Activated CD4-positive, alpha-beta T cell treated with anti-CD3 and anti-CD28 coated beads for 36 hours (primary cell): ENCODE results near the gene RTP3. TPM values are rescaled to one million over a fixed set of nuclear protein-coding genes. Genes with fewer than 3 reads are reported as not detected.

Experiments used
- ATAC-seq: fragments of 200-7000 bp; cut with Tn5 transposase; one replicate; pipeline ENCODE4 v1.10.0; 2021; ENCODE audit warnings: mild to moderate bottlenecking, moderate library complexity
- CTCF ChIA-PET: fragments of 350-600 bp; sonication (Branson Sonifier 250); formaldehyde crosslinking; loops from one replicate; lab custom pipeline; 2021; ENCODE audit warnings: antibody characterized with exemption; lab: Charles Lee
- POLR2A ChIA-PET: fragments of 350-600 bp; sonication (Branson Sonifier 250); formaldehyde crosslinking; loops from one replicate; lab custom pipeline; 2021; ENCODE audit warnings: antibody characterized with exemption, inconsistent platforms; lab: Charles Lee
- DNase-seq: peaks from one replicate; pipeline ENCODE4 v3.0.0-alpha.2; 2020
- H3K27ac Mint-ChIP-seq: one replicate; pipeline ENCODE4 v1.8.0; 2021; ENCODE audit warnings: mixed read lengths
- H3K27me3 Mint-ChIP-seq: one replicate; pipeline ENCODE4 v1.8.0; 2021; ENCODE audit warnings: mixed read lengths
- H3K36me3 Mint-ChIP-seq: one replicate; pipeline ENCODE4 v1.8.0; 2021; ENCODE audit warnings: low read depth, mixed read lengths
- H3K4me1 Mint-ChIP-seq: one replicate; pipeline ENCODE4 v1.8.0; 2021; ENCODE audit warnings: mixed read lengths
- H3K4me3 Mint-ChIP-seq: one replicate; pipeline ENCODE4 v1.8.0; 2021; ENCODE audit warnings: mild to moderate bottlenecking, moderate library complexity, mixed read lengths
- H3K9me3 Mint-ChIP-seq: one replicate; pipeline ENCODE4 v1.8.0; 2021; ENCODE audit warnings: low read depth, mixed read lengths
- intact Hi-C, 2 experiments: fragments of 100-400 bp; cut with DNase I in 1 of 2; cut with micrococcal nuclease in 1 of 2; formaldehyde crosslinking; loops; one replicate each; pipeline versions ENCODE4 v1.14.2 to v1.15.1; 2022 to 2024; cut with DNase I, micrococcal nuclease
- total RNA-seq, 2 experiments: library from RNA; stranded (reverse); gene quantifications; one replicate each; pipeline ENCODE4 v1.2.3, GENCODE V29; 2021

The RTP3 gene
- total RNA-seq, 2 experiments from 2014 or later = not detected

GRCh38 chr3:46549408-46549904, 51.7 kb downstream of the RTP3 start:
- H3K27ac Mint-ChIP-seq = no peak overlapping the region
- H3K4me1 Mint-ChIP-seq = peaks cover 13% of the 10 kb centered on the region
- H3K9me3 Mint-ChIP-seq = peaks cover 1% of the 10 kb centered on the region
- CTCF ChIA-PET = interaction anchor here (1.0 to 4.0 kb wide), 6 partner anchors 9 to 80 kb away, joined by 3 to 19 read pairs (median 4); no protein-coding TSS in a partner anchor
- H3K27me3 Mint-ChIP-seq = no peaks in the 10 kb centered on the region
- intact Hi-C loops = no loop called here
- no peaks in the 10 kb centered on the region for H3K36me3 Mint-ChIP-seq
- no peak for ATAC-seq
- H3K4me3 Mint-ChIP-seq = no peak overlapping the region
- POLR2A ChIA-PET = no interaction called here
- DNase-seq = no peak

DNA sequence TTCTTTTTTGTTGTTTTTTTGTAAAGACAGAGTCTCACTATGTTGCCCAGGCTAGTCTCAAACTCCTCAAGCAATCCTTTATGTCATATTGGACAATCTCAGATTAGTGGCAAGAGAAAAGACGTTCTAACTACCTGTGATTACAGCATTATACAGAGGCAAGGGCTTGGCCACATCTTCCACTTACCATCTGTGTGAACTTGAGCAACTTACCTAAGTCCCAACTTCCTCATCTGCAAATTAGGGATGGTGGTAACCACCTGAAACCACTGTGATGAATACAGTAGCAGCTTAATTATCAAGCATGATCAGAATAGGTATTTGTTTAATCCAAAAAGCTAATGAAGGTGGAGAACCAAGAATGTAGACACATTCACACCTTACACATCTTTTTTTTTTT, 52.2 kb downstream of the RTP3 start:
- Mint-ChIP-seq H3K27me3 (no peaks in the 10 kb centered on the region), H3K4me1 (peaks cover 13% of the 10 kb centered on the region), H3K9me3 (peaks cover 1% of the 10 kb centered on the region), H3K27ac (peak overlapping the region; percentile 47), H3K4me3 (no peak overlapping the region), H3K36me3 (no peaks in the 10 kb centered on the region)
- ChIA-PET CTCF (interaction anchor here (1.0 to 4.0 kb wide), 4 partner anchors 8 to 61 kb away, joined by 4 to 19 read pairs (median 5); no protein-coding TSS in a partner anchor), POLR2A (no interaction called here)
- intact Hi-C loops = no loop called here
- no peak for DNase-seq
- no peak for ATAC-seq

Other genes starting within 250 kb of the RTP3 start
- under 1 TPM in 1 of 2 experiments, not detected in 1; 0.09 TPM for gene CCR2, start 143.9 kb upstream of the RTP3 start, total RNA-seq
- under 1 TPM; 0.14 to 0.25 TPM for gene CCR5, start 127.0 kb upstream of the RTP3 start, total RNA-seq
- 1 to 10 TPM; 1.0 to 1.3 TPM for gene CCRL2, start 90.7 kb upstream of the RTP3 start, total RNA-seq
- gene LTF, start 33.1 kb upstream of the RTP3 start, total RNA-seq = not detected
- gene LRRC2, start 68.3 kb downstream of the RTP3 start, total RNA-seq = under 1 TPM in 1 of 2 experiments, not detected in 1; 0.04 TPM
- not detected for gene FAM240A, start 114.5 kb downstream of the RTP3 start, total RNA-seq
- gene ALS2CL, start 195.7 kb downstream of the RTP3 start, total RNA-seq = 1 to 10 TPM; 3.2 to 3.3 TPM
- gene TMIE, start 203.4 kb downstream of the RTP3 start, total RNA-seq = 1 to 10 TPM; 1.5 to 1.6 TPM
- not detected for gene PRSS50, start 219.9 kb downstream of the RTP3 start, total RNA-seq